ENCODE measurements around the gene PLEKHD1. TPM values are rescaled to one million over a fixed set of nuclear protein-coding genes. Genes with fewer than 3 reads are reported as not detected.
A peak's percentile ranks its signal among the peaks of the same experiment; 100 is the strongest.

PLEKHD1 gene
- total RNA-seq, 1 donor from 2014 or later = 0.05 TPM

GRCh38 chr14:69460093-69460701, 24.3 kb upstream of the PLEKHD1 start:
- no peak overlapping the region for H3K27ac ChIP-seq (ENCODE audit: low read depth, low read length)
- H3K36me3 ChIP-seq (ENCODE audit: insufficient read depth, low read length) = peaks cover 17% of the 10 kb centered on the region
- H3K27me3 Mint-ChIP-seq (ENCODE audit: low read depth, unreplicated experiment) = no peaks in the 10 kb centered on the region
- no peak overlapping the region for H3K27ac Mint-ChIP-seq (ENCODE audit: unreplicated experiment)
- H3K4me1 Mint-ChIP-seq (ENCODE audit: low read depth, unreplicated experiment) = peaks cover 5% of the 10 kb centered on the region
- FAIRE-seq (peak; percentile 73), DNase-seq (ENCODE audit: low read depth) (peak; percentile 82)
- TF ChIP-seq CTCF (IDR thresholded peaks at IDR 0.05; ENCODE audit: insufficient read depth, low read depth, low read length) (peak; percentile 98), EZH2 (IDR thresholded peaks at IDR 0.05; ENCODE audit: insufficient read depth, low read length) (no peak)
- H3K9ac ChIP-seq (ENCODE audit: low read length) = no peak overlapping the region
- no peak overlapping the region for H3K4me2 ChIP-seq (ENCODE audit: low read length)
- H3K9me3 Mint-ChIP-seq (ENCODE audit: unreplicated experiment) = no peaks in the 10 kb centered on the region
- no peaks in the 10 kb centered on the region for H3K79me2 ChIP-seq (ENCODE audit: insufficient read depth, low read length)
- peaks cover 8% of the 10 kb centered on the region for H4K20me1 ChIP-seq (ENCODE audit: insufficient read depth, low read length)
- H3K4me1 ChIP-seq (ENCODE audit: insufficient read depth, low read length) = peaks cover 8% of the 10 kb centered on the region
- H3K27me3 ChIP-seq (ENCODE audit: insufficient read depth, low read length) = no peaks in the 10 kb centered on the region
- H3K4me3 ChIP-seq (ENCODE audit: insufficient read depth, low read depth, low read length) = no peak overlapping the region
- H3K4me3 Mint-ChIP-seq (ENCODE audit: unreplicated experiment) = no peak overlapping the region
- no peaks in the 10 kb centered on the region for H3K9me3 ChIP-seq (ENCODE audit: insufficient read depth, low read depth, low read length)
- H2AFZ ChIP-seq (ENCODE audit: low read depth, low read length) = no peak overlapping the region
- peaks cover 5% of the 10 kb centered on the region for H3K36me3 Mint-ChIP-seq (ENCODE audit: low read depth, unreplicated experiment)

GRCh38 chr14:69464379-69464778, 20.1 kb upstream of the PLEKHD1 start:
- peak overlapping the region; percentile 87 for H3K27ac ChIP-seq (ENCODE audit: low read depth, low read length)
- peak; percentile 41 for DNase-seq (ENCODE audit: low read depth)
- H3K9me3 Mint-ChIP-seq (ENCODE audit: unreplicated experiment) = no peaks in the 10 kb centered on the region

More at GRCh38 chr14:69464379-69464778, 20.1 kb upstream of the PLEKHD1 start:
- no peak overlapping the region for H2AFZ ChIP-seq (ENCODE audit: low read depth, low read length)
- H3K9me3 ChIP-seq (ENCODE audit: insufficient read depth, low read depth, low read length) = no peaks in the 10 kb centered on the region
- H3K4me1 ChIP-seq (ENCODE audit: insufficient read depth, low read length) = peaks cover 11% of the 10 kb centered on the region
- H3K4me2 ChIP-seq (ENCODE audit: low read length) = peak overlapping the region; percentile 81
- peaks cover 1% of the 10 kb centered on the region for H3K36me3 Mint-ChIP-seq (ENCODE audit: low read depth, unreplicated experiment)
- no peak for FAIRE-seq
- peak overlapping the region; percentile 63 for H3K9ac ChIP-seq (ENCODE audit: low read length)
- no peak for TF ChIP-seq EZH2 (IDR thresholded peaks at IDR 0.05; ENCODE audit: insufficient read depth, low read length)
- no peak for TF ChIP-seq CTCF (IDR thresholded peaks at IDR 0.05; ENCODE audit: insufficient read depth, low read depth, low read length)
- H3K4me1 Mint-ChIP-seq (ENCODE audit: low read depth, unreplicated experiment) = peaks cover 5% of the 10 kb centered on the region
- no peaks in the 10 kb centered on the region for H3K27me3 Mint-ChIP-seq (ENCODE audit: low read depth, unreplicated experiment)
- H4K20me1 ChIP-seq (ENCODE audit: insufficient read depth, low read length) = peaks cover 11% of the 10 kb centered on the region
- H3K36me3 ChIP-seq (ENCODE audit: insufficient read depth, low read length) = peaks cover 7% of the 10 kb centered on the region
- no peaks in the 10 kb centered on the region for H3K27me3 ChIP-seq (ENCODE audit: insufficient read depth, low read length)
- peak overlapping the region; percentile 22 for H3K4me3 ChIP-seq (ENCODE audit: insufficient read depth, low read depth, low read length)
- peak overlapping the region; percentile 22 for H3K27ac Mint-ChIP-seq (ENCODE audit: unreplicated experiment)
- H3K79me2 ChIP-seq (ENCODE audit: insufficient read depth, low read length) = no peaks in the 10 kb centered on the region
- H3K4me3 Mint-ChIP-seq (ENCODE audit: unreplicated experiment) = no peak overlapping the region
